Peyer's patch (tissue), 4 donors: ENCODE measurements around the gene MYH10. TPM values are rescaled to one million over a fixed set of nuclear protein-coding genes. Genes with fewer than 3 reads are reported as not detected.

ENCODE experiments used
- DNase-seq, 3 donors: peaks; one replicate each; pipeline ENCODE4 v3.0.0-alpha.2; 2017 to 2019
- H3K27ac ChIP-seq, 4 donors: fragments of 200-600 bp; sonication (generic); one replicate each; pipeline ENCODE4 v1.5.1; 2016 to 2019
- H3K27me3 ChIP-seq, 2 donors: fragments of 200-600 bp; sonication (generic); one replicate each; pipeline ENCODE4 v1.5.1; 2019
- H3K36me3 ChIP-seq, 3 donors: fragments of 200-600 bp; sonication (generic); one replicate each; pipeline ENCODE4 v1.5.1; 2016 to 2019
- H3K4me1 ChIP-seq, 4 donors: fragments of 200-600 bp; sonication (generic); one replicate each; pipeline ENCODE4 v1.5.1; 2016 to 2019
- H3K4me3 ChIP-seq, 4 donors: fragments of 200-600 bp; sonication (generic); 1 replicate in 3 of 4; 2 replicates in 1 of 4; pipeline ENCODE4 v1.5.1; 2016 to 2019; ENCODE audit warnings: mild to moderate bottlenecking in 1 of 4
- H3K9me3 ChIP-seq, 4 donors: fragments of 200-600 bp; sonication (generic); one replicate each; pipeline ENCODE4 v1.5.1; 2016 to 2019; ENCODE audit warnings: mild to moderate bottlenecking in 1 of 4
- CTCF ChIP-seq, 6 experiments: fragments of 450-650 bp in 4 of 6; fragments of 200-600 bp in 2 of 6; sonication (generic) in 1 of 6; IDR thresholded peaks; one replicate each; pipeline ENCODE4 v1.5.1; 2017 to 2019; ENCODE audit warnings: antibody characterized with exemption in 6 of 6, mild to moderate bottlenecking in 3 of 6, moderate library complexity in 1 of 6
- POLR2A ChIP-seq, 2 donors: fragments of 450-650 bp; IDR thresholded peaks; one replicate each; pipeline ENCODE4 v1.5.1; 2017; ENCODE audit warnings: antibody characterized with exemption in 2 of 2, mild to moderate bottlenecking in 2 of 2, moderate library complexity in 2 of 2
- total RNA-seq, 4 donors: library from RNA; depleted of rRNA; stranded (reverse); fragments of >200 nt; gene quantifications; one replicate each; pipeline ENCODE4 v1.1.0, GENCODE V29; 2016

MYH10 gene
- total RNA-seq, 4 donors from 2014 or later, result 1.2 to 10.7 (median 3.6) TPM

- TF ChIP-seq POLR2A (IDR thresholded peaks at IDR 0.05) (no peak), CTCF (IDR thresholded peaks at IDR 0.05) (no peak)
- Histone ChIP-seq H3K9me3 (no peaks in the 10 kb centered on the region), H3K27ac (no peak overlapping the region), H3K27me3 (no peaks in the 10 kb centered on the region), H3K4me1 (peaks cover 0 to 4% (median 0%) of the 10 kb centered on the region in 4 donors), H3K4me3 (no peak overlapping the region), H3K36me3 (peaks cover 0 to 78% (median 0%) of the 10 kb centered on the region in 3 donors)
- peak in 1 of 3 donors; percentile 44 for DNase-seq
Observed at GRCh38 chr17:8474826-8475225, 155.7 kb downstream of the MYH10 start.

- no peak overlapping the region for H3K4me3 ChIP-seq
- H3K36me3 ChIP-seq, result peaks cover 0 to 82% (median 0%) of the 10 kb centered on the region in 3 donors
- no peaks in the 10 kb centered on the region for H3K27me3 ChIP-seq
- H3K4me1 ChIP-seq, result no peaks in the 10 kb centered on the region
- no peak for TF ChIP-seq CTCF (IDR thresholded peaks at IDR 0.05)
- TF ChIP-seq POLR2A (IDR thresholded peaks at IDR 0.05), result no peak
- no peak overlapping the region for H3K27ac ChIP-seq
- H3K9me3 ChIP-seq, result no peaks in the 10 kb centered on the region
- DNase-seq, result no peak
Observed at GRCh38 chr17:8473451-8474192, 156.9 kb downstream of the MYH10 start.

DNA sequence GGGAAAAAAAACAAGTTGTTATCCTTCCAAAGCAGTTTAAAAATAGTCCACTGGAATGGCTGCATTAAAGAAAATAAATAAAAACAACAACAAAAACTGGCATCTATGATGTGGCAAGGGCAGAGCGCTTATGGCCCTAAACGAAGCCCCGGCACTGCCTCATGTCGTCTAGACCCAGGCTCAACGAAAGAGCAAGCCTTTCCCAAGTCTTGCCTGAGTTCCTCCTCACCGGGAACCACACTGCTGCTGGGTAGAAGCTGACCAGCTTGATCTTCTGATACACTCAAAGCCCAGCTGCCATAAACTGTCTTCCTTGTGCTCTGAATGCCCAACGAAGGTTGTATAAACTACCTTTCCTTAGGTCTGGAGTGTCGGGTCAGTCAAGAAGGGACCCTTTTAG, 157.9 kb downstream of the MYH10 start:
- peak in 1 of 3 donors; percentile 38 for DNase-seq
- TF ChIP-seq CTCF (IDR thresholded peaks at IDR 0.05), result no peak
- no peak for TF ChIP-seq POLR2A (IDR thresholded peaks at IDR 0.05)
- H3K36me3 ChIP-seq, result peaks cover 0 to 87% (median 0%) of the 10 kb centered on the region in 3 donors
- H3K9me3 ChIP-seq, result no peaks in the 10 kb centered on the region
- H3K27ac ChIP-seq, result no peak overlapping the region
- no peaks in the 10 kb centered on the region for H3K4me1 ChIP-seq
- H3K4me3 ChIP-seq, result no peak overlapping the region
- no peaks in the 10 kb centered on the region for H3K27me3 ChIP-seq

GRCh38 chr17:8470447-8471047, 160.0 kb downstream of the MYH10 start:
- TF ChIP-seq CTCF (IDR thresholded peaks at IDR 0.05), result no peak
- TF ChIP-seq POLR2A (IDR thresholded peaks at IDR 0.05), result no peak
- Histone ChIP-seq H3K36me3 (peaks cover 0 to 80% (median 0%) of the 10 kb centered on the region in 3 donors), H3K9me3 (no peaks in the 10 kb centered on the region), H3K27ac (no peak overlapping the region), H3K4me1 (peaks cover 0 to 3% (median 0%) of the 10 kb centered on the region in 4 donors), H3K27me3 (no peaks in the 10 kb centered on the region), H3K4me3 (no peak overlapping the region)
- peak in 1 of 3 donors; percentile 46 for DNase-seq

DNA sequence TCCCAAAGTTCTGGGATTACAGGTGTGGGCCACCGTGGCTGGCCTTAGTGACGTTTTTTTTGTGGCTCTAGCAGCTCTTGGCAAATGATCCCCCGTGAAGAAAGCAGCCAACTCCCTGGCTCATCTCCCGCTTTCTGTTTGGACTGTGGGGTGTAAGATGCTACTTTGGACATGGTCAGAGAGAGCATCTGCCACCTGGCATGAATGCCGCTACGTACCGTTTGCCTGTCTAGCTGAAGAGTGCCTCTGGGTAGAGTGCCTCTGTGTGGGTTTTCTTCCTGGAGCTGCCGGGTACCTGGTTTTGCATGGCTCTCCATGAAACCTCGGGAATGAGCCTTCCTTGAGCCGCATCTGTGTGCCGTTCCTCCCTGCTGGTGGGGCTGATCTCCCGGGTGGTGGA, 160.6 kb downstream of the MYH10 start:
- no peak overlapping the region for H3K27ac ChIP-seq
- DNase-seq, result peak in 1 of 3 donors; percentile 30
- peaks cover 0 to 8% (median 0%) of the 10 kb centered on the region in 4 donors for H3K4me1 ChIP-seq
- H3K27me3 ChIP-seq, result no peaks in the 10 kb centered on the region
- no peaks in the 10 kb centered on the region for H3K9me3 ChIP-seq
- H3K4me3 ChIP-seq, result no peak overlapping the region
- no peak for TF ChIP-seq CTCF (IDR thresholded peaks at IDR 0.05)
- TF ChIP-seq POLR2A (IDR thresholded peaks at IDR 0.05), result no peak
- peaks cover 0 to 75% (median 0%) of the 10 kb centered on the region in 3 donors for H3K36me3 ChIP-seq
